GDM1 (cell line): ENCODE results near the gene SLC17A2.

ENCODE experiments used
- DNase-seq: peaks from one replicate; lab custom pipeline; 2025; lab: John Stamatoyannopoulos, UW

The SLC17A2 gene

DNA sequence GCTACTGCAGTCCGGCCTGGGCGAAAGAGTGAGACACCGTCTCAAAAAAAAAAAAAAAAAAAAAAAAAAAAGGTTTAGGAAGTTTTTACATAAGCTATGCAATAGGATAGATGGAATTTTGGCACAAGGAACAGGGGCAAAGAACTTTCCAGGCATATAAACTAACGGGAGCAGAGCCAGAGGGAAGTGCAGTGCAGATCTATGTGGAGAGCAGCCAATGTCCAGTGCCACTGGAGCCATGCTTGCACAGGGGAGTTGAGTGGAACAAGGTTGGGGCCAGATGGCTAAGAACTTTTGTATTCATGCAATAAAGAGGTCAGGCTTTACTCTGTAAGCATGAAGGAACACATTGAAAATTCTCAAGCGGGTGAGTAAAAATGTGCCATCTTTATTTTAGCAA, 10.8 kb downstream of the SLC17A2 start:
- no peak for DNase-seq

DNA sequence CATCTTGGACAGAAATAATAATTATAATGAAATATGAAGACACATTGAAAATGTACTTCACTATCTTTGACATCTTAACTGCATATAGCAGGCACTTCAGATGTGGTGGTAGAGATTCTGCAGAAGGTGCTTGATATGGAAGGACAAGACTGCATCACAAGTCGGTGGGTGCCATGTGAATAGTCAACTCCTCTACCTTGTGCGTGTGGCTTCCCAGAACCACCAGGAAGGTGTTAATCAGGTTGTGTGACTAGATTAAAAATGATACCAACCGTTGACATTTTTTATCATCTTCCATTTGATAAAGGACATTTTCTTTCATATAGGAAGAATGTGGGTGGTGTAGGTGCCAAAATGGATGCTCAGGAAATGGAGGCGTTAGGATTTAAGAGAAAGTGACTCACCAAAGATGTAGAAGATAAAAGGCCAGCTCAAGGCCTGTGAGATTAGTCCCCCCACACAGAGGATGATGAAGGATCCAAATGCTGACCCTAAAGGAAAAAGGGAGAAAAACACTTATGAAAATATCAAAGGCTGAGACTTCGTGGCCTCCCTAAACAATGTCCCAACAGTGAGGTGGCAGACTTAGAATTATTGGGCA, 12.3 kb downstream of the SLC17A2 start:
- DNase-seq = no peak

DNA sequence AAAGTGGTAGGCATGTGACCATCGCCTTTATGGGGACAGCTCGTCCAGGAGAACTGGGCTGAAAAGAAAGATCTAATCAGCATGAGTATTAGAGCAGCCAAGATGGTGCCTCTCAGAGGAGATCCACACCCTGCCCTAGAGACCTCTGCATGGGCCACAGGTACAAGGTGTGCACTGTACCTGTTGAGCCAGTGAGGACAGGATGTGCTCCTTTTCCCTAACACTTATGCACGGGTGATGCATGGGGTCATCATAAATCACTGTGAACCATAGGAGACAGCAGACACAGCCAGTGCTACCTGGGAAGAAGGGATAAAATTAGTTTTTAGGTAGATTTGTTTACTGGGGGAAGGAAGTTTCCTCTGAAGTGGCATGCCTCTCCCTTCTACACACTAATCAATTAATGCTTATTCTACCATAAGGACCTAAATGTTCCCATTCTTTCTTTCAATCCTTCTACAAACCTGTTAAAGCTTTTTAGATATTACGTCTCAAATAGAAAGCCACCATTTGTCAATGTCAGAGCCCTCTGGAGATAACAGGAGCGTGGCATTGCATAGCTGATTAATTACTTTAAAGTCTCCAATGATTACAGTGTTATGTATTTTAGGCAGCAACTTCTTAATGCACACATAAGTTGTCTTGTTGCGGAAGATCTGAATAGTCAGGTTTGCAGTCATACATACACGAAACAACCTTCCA, 13.6 kb downstream of the SLC17A2 start:
- no peak for DNase-seq

DNA sequence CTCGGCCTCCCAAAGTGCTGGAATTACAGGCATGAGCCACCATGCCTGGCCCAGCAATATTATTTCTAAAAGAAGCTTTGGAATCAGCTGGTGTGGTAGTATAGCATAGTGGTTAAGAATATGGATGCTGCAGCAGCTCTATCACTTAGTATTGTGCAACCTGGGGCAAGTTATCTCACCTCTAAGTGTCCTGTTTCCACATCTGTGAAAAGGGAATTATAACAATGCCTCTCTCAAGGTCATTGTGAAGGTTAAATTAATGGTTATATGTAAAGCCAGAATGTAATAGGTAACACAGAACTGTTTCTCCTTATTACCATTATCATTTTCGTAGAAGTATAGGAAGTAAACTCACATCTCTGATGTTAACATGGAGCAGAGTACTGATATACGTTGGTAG, 14.2 kb downstream of the SLC17A2 start:
- DNase-seq = no peak

DNA sequence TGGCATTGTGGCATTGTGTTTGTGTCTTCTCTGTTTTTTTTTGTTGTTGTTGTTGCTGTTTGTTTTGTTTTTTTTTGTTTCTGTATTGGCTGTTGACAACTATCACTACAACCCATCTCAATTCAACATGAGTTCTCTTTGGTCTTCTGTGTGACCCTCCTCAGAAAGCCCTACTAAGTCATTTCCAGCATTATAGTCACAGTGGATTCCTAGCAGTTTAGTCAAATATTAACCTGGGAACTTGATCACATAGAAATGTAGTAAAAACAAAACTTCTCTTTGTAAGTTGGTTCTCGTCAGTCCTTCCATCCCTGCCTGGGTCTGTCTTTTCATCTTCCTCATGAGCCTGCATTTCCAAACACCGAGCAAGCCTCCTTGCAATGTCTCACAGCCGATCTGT, 16.8 kb downstream of the SLC17A2 start:
- DNase-seq = no peak

DNA sequence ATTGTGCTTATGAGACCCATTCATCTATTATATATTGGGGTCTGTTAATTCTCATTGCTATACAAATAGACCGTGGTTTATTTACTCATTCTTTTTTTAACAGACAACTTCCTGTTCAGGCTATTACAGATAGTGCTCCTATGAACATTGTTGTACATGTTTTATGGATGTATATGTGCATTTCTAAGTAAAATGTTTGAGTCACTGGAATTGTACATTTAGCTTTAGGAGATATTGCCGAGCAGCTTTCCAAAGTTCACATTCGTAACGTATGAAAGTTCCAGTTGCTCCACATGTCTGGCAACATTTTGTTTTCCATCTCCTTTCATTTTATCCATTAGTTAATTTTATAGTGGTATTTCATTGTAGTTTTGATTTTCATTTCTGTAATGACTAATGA, 19.1 kb downstream of the SLC17A2 start:
- DNase-seq = no peak

DNA sequence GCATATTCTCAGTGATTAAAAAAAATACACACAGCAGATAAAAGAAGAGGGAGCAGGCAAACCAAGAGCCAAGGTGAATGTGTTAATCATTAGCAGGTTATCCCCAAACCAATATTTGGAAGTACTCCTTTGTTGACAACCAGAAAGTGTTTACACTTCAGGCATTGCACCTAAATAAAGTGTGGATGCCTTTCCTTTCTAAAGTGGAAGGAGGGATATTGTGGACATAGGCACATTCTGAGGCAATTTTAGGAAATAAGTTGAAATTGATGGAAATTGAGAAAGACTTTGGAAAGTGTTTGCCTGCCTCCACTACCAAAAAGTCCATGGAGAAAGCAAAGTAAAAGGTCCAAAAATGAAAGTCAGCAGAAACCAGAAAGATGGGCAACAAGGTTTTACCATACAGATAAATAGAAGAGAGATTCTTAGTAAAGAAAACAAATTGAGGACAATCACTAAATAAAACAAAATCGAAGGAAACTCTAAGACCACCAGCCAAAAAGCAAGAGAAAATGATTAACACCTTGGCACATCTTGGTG, 22.9 kb downstream of the SLC17A2 start:
- DNase-seq = no peak

DNA sequence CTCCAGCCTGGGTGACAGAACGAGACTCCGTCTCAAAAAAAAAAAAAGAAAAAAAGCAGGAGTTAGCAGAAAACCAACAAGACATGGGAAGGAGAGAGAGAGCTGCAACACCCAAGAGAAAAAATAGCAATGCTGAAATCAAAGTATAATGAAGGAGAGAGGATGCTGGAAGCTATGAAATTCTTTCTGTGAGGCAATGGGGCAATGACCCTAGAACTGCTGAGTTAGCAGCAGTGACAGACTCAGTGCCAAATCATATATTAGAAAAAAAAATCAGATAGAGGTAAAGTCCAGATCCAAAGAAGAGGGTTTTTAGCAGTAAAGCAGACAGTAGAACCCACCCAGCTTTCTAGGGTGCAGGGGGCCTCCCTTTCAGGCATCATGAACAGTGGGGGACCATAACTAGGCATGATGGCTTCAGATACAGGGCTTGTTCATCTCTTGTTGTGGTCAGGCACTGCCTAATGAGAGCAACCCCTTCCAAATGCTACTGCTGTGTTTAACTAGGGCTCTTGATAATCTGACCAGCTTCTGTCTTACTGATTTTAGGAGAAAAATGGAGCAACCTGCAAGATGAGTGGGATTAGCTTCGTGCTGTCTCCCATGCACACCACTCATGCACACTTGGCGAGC, 26.9 kb downstream of the SLC17A2 start:
- no peak for DNase-seq

DNA sequence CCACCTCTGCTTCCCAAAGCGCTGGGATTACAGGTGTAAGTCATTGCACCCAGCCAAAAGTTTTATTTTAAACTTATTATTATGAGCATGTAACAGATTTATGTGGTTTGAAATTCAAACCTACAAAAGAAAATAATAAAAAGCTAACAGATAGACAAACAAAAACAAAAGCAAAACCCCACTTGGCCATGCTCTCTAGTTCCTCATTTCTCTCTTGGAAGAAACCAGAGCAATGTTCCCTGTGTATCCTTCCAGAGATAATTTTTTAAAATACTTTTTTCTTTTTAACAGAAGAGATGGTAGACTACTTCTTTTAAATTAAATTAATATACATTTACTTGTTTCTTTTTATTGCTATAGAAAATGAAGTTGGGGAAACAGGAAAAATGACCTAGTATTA, 28.4 kb downstream of the SLC17A2 start:
- DNase-seq = no peak

DNA sequence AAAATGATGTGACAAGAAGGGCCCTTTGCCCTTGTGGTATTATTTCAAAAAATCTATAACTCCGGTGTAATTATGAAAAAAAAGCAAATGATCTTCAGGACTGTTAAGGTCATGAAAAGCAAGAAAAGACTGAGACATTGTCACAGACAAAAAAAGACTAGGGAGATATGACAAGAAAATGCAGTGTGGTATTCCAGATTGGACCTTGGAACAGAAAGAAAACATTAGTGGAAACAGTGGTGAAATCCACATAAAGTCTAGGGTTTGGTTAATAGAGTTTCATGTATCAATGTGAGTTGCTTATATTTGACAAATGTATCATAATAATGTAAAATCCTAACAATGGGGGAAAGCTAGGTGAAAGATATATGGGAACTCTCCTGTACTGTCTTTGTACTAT, 29.6 kb downstream of the SLC17A2 start:
- no peak for DNase-seq

DNA sequence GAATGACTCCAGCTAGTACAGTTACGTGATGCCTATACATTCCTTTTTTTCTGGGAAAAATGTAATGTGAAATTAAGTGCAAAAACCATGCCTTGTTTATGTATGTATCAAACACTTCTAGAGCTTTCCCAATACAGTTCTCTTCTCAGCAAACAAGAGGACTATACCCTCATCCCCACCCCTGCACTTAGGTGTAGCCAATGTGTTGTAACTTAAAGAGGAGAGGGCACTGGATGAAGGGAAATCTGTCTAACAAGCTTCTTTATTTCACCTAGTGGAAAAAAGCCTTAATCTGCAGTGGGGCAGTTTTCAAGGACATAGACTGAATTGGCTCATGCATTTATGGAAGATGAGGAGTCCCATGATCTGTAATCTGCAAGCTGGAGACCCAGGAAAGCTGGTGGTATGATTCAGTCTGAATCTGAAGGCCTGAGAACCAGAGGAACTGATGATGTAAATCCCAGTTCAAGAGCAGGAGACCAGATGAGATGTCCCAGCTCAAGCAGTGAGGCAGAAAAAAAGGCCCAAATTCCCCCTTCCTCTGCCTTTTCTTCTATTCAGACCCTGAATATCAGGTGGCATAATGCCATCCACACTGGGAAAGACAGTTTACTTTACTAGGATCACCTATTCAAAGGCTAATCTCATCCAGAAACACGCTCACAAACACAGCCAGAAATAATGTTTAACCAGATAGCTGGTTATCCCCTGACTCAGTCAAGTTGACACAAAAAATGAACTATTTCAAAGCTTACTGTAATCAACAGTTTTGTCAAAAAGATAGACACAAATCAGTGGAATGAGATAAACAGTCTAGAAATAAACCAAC, 30.7 kb downstream of the SLC17A2 start:
- no peak for DNase-seq

DNA sequence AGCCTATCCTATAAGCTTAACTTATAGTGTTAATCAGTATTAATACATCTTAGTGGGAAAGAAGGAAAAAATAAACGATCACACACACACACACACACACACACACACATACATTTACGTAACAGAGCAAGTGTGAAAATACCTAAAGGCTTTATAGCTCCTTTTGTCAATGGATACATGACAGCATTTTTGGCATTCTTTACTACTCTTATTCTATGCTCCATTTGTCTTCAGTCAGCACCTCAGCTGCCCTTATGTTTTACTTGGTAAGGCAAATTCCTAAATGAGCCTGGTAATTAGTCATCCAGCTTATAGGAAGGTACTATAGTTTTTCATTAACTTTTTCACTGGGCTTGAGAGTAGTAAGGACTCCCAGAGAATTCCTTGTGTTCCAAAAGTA, 31.4 kb downstream of the SLC17A2 start:
- DNase-seq = no peak

DNA sequence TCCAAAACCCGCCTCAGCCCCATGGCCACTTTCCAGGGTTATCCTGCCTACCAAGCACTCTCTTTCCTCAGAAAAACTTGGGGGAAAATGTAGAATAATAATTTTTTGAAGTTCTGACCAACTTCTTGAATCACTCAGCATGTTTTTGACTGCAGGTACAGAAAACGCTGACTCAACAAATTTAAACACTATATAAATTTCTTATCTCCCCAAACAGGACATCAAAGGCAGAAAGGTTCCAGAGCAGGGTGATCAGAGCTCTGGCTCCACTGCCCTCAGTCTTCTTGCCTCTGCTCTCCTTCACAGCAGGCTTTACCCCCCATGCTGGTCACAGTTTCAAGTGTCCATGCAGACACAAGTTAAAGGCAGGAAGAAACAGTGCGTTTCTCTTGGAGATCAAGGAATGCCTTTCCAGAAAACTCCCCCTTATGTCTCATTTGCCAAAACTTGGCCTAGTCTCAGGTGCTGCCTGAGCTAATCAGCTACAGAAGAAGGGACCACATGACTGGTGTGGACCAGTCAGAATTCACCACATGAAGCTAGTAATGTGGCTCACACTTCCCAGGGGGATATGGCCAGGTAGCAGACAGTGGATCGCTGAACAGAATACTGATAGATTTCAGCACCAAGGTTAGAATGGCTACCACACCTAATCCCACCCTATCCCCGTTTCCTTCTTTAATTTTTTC, 32.1 kb downstream of the SLC17A2 start:
- DNase-seq = no peak

DNA sequence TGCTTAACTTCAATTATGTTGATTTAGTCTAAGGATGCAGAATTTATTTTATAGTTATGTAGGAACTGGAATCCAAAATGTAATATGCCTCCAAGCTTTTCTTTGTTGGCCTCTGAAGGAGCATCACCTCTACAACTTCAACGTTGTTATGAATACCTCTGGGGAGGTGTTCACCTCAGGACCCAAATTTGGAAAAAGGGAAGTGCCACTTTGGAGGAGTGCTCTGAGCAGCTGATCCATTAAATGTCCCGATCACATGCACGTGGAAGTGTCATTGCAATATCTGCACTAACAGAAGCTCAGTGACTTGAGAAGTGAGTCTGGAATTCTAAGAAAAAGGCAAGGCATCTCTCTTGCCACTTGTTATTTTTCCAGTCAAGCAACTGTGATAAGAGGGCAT, 34.2 kb downstream of the SLC17A2 start:
- no peak for DNase-seq

DNA sequence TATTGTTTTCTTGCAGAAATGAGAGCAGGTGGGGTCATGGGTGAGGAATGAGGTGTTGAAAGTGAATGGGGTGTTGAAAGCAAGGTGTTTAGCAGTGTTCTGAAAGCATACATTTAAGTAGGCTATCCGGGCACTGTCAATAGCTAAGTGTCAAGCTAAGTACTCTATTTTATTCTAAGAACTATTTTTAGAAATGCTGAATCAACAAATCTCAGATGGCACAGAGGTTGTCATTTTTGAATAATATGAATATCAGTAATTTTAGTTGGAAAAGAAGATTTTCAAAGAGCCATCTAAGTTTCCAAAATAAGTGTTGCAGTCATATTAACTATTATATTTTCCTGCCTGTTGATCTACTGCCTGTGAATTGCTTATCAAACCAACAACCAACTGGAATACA, 34.7 kb downstream of the SLC17A2 start:
- DNase-seq = no peak

DNA sequence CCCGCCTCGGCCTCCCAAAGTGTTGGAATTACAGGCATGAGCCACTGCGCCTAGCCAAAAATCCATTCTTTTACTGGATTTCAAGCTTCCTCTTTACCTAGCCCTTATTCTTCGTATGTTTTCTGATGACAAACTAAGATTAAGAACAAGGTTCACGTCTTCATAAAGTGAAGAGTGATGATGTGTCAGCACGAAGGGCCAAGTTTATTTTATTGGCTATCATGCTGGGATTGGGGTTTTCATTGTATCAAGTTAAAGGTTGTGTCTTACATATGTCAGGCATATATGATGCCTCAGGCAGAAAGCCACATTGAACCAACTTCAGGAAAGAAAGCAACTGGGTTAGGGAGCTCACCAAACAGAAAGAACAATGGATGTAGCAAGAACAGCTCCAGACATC, 36.7 kb downstream of the SLC17A2 start:
- no peak for DNase-seq

DNA sequence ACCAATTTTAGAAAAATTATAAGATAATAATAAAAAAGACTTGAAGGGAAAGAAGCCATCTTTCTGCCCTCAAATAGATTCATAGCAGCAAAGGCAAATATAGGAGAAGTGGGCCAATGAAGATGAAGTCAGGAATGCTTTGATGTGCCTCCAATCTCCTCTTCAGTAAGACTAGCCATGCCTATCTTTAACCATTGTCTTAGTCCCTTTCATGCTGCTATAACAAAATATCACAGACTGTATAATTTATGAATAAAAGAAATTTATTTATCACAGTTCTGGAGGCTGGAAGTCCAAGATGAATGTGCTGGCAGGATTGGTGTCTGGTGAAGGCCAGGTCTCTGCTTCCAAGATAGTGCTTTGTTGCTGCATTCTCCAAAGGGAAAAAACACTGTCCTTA, 37.6 kb downstream of the SLC17A2 start:
- DNase-seq = no peak

DNA sequence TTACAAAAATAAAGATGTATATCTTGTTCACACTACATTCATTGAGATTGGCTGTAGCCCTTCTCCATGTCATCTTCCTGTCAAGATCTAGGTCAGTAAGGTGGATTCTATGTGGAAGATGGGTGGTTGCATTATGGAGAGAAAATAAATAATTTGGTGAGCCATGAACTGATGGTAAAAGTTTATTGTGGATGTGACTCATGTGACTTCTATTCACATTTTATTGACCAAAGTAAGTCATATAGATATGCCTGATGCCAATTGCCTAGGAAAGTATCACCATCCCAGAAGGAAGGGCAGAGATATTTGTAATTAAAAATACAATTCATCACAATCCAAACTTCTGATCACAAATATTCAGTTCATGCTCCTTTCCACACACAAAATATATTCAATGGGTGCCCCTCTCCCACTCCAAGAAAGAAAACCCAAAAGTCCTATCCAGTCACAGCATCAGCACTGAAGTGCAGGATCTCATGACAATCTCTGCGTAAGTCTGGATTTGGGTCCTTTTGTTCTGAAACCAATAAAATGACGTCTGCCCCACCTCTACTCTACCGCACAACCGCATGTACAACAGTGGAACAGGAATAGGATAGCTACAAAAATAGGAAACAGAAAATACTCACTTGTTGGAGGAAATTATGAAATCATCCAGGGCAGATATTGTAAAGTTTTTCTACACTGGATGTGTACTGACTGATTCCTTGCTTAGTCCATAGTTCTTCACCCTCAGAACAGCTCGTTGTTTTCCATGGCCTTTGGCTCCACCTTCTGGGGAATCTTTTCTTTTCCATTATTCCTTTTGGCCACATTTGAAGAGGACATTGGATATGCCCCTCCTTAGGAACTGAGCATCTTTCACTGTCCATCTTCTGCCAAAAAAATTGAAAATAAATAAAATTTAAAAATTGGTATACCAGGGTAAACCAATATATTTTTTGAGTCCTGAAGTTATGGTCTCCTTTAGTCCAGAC, 40.3 kb downstream of the SLC17A2 start:
- DNase-seq = no peak

DNA sequence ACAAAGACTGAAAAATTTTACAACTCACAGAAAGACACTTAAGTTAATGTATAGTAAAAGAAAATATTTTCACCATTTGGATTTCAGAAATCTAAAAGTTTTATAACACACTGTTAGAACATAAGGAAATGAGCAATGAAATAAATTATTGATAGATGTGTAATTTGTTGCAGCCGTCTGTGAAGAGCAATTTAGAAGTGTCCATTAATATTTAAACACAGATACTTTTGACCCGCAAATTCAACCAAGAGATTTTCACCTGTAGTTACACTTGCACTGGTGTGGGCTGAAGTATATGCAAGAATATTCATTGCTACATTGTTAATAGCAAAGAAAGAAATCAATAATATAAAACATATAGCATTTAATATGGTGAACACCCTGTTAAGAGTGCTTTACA, 41.9 kb downstream of the SLC17A2 start:
- DNase-seq = no peak

DNA sequence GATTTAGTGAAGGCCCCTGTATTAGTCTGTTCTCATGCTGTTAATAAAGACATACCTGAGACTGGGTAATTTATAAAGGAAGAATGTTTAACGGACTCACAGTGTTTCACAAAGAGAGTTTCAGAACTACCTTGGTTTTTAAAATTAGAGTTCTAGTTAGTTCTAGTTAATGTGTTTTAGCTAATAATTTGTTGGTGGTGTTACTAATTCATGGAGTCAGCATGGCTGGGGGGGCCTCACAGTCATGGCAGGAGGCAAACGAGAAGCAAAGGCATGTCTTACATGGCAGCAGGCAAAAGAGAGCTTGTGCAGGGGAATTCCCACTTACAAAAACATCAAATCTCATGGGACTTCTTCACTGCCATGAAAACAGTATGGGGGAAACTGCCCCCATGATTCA, 44.4 kb downstream of the SLC17A2 start:
- no peak for DNase-seq

DNA sequence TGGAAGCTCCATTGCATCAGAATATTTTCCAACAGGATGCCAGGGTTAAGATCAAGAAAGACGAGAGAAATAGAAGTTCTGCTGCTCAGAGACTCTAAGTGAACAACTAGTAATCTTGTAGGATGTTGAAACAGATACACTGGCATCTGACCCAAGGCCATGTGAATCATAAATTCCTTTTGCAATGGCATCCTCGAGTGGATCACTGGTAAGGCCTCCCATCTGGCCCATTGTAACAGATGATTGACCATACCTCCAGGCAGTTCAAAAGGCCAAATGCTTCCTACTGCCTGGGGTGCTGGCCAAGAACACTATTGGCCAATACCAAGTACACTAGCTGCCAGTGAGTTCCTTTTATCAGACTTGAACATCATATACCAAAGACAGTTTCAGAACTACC, 46.5 kb downstream of the SLC17A2 start:
- DNase-seq = no peak
